NCI-H128 (cell line): ENCODE measurements around the gene PRUNE1.

Source experiments
- DNase-seq: peaks from one replicate; lab custom pipeline; 2025; ENCODE audit not compliant: unreplicated experiment; lab: John Stamatoyannopoulos, UW

Gene PRUNE1

DNA sequence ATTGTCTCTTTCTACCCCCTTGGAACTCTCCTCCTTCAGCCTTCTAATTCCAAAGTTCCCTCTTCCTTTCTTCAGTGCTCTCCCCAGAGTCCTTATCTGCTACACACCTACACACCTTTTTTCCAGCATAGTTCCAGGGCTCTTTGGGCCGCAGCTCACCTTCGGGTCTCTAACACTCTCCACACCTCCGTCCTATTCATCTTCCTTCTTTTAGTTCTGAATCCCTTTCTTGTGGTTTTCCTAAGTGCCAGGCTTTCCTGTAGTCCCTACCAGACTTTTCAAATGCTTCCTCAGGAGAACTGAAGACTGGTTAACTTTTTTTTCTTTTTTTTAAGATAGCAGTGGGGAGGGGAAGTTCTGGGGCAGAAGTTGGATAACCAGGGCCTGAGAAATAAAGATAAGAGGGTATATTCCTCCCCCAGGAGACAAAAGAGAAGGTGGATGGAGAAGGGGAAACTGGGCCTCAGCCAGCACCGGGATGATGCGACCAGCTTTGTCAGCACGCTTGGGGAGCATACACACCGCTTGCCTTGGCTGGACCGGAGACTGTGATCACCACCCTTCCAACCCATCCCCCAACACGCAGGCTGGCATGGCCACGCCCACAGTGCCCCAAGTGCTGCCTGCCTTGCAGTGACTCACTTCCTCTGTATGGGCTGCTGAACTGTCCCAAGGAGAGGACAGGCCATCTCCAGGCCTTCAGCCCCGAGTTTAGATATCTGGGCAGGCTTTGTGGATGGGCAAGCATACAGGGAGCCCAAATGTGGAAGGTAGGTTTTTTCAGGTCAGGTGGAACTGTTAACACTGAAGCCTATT lies 31.2 kb upstream of the PRUNE1 start:
- no peak for DNase-seq

DNA sequence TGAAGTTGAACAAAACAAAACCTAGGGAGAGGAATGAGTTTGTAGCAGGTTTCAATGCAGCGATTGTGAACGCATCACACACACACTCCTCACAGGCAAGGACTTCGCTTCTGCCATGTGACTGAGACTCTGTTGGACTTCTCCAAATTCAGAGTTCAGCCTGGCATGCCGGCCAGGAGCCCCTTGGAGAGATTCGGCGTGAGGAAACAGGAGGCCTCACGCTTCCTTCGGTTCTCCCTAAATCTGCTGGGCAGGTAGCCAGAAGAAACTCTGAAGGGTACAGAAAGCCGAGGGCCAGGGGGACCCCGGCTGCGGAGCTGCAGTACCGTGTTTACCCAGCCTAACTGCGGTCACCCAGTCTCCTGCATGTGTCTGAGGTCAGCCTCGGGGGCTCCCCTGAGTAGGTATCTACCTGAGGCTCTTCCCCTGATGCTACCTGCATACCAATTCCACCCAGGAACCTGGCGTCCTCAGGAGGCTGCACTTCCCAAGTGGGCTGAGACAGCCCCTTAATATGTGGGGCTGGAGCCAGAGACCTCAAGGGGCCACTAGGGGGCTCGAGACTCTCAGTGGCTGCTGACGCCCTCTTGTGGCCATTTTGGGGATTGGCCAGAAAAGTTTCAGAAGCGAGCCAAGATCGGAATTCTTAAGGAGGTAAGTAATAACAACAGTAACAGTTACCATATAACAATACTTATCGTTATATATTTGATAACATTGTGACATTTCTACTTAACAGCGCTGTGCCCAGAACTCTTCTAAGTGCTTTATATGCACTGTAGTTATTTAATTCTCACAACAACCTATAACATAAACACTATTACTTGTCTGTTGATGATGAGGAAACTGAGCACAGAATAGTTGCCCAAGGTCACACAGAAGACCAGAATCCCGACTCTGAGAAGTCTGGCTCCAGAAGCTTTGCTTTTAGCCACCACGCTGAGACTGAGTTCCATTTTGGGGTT lies 28.9 kb upstream of the PRUNE1 start:
- peak; percentile 95 for DNase-seq

DNA sequence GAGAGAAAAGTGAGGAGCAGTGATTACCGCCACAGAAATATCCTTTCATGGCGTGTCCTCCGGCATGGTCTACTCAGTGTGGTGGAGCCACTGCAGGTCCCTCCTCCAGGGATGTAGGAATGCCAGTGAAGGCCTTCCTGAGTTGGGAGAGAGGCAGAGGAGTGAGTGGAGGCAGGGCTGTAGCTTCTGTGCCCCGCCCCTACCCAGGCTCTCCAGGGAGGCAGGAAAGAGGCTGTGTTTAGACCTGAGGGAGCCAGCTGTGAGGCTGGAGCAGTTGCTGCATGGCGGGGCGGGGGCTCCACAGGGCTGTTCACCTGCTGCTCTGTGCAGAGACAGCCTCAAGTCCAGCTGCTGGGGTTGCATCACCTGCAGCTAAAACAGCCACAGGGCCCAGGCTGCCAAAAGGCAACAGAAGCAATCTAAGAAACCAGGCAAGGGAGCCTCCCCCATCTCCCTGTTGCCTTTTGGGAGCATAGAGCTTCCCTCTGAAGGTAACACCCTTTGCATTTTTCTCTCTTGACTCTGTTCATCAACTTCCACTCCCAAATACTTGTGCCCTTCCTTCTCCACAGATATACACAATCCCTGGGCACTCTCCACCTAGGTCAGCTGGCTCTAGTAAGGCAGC lies 27.0 kb upstream of the PRUNE1 start:
- DNase-seq: peak; percentile 65

- DNase-seq: no peak
Measured at GRCh38 chr1:150981805-150982712, 26.2 kb upstream of the PRUNE1 start, which contains the start of gene ANXA9. Gene ANXA9 (plus strand): TSS chr1:150982292. CDS start chr1:150983106, 814 bp downstream.

DNA sequence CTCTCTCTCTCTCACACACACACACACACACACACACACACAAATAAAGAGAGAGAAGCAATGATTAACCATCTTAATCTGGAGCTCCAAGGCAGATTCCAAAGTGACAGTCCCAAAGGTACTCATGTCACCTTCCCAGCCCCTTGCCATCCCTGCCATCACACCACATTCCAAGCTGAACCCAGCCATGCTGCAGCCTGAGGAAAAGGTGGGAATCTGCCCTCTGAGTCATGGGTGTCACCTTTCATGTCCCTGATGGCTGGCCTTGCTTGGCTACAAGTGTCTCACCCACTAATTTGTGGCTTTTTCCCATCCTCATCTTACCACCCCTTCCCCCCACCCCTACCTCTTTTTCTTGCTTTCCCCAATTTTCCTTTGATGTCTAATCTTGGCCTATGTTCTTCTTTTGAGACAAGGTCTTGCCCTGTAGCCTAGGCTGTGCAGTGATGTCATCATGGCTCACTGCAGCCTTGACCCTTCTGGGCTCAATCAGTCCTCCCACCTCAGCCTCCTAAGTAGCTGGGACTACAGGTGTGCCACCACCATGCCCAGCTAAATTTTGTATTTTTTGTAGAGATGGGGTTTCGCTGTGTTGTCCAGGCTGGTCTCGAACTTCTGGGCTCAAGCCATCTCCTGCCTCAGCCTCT lies 22.9 kb upstream of the PRUNE1 start:
- DNase-seq: no peak

- DNase-seq: no peak
Measured at GRCh38 chr1:150987924-150988323, 20.3 kb upstream of the PRUNE1 start.

DNA sequence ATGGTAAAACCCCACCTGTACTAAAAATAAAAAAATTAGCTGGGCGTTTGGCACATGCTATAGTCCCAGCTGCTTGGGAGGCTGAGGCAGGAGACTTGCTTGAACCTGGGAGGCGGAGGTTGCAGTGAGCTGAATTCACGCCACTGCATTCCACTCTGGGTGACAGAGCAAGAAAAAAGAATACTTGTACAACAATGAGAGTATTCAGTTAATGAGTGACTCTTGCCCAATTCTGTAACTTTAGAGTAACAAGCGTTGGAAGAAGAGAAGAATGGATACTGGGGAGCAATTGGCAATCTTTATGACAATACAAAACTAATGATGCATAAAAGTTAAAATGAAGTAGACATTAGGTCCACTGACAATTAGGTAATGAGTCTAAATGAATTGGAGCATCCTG lies 15.6 kb upstream of the PRUNE1 start:
- no peak for DNase-seq

DNA sequence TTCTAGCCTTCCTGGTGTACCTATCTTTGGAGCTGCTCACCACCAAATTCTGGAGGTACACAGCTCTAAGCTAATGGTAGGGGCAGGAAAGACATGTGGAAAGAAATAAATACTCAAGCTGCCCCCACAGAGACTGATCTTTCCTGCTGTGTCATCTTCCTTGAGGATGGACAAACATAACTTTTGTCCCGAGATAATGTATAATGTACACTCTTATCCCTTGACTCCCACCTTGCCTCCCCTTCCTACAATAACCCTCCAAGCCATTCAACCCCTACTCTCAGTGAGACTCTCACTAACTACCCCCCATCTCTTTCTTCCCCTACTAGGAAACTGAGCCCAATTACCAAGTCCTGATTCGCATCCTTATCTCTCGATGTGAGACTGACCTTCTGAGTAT lies 14.0 kb upstream of the PRUNE1 start:
- no peak for DNase-seq

- DNase-seq: no peak
Measured at GRCh38 chr1:150995460-150995859, 12.8 kb upstream of the PRUNE1 start.

DNA sequence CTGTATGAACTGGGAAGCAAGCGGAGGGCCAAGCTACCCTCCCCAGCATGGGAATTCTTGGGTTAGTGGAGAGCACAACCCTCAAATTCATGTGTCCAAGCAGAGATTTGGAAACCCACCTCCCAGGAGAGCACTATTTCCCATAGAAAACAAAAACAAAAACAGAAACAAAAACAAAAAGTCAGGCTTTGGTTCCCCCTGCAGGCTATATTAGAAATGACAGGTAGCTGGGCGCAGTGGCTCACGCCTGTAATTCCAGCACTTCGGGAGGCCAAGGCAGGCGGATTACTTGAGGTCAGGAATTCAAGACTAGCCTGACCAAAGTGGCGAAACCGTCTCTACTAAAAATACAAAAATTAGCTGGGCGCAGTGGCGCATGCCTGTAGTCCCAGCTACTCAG lies 12.4 kb upstream of the PRUNE1 start:
- peak; percentile 21 for DNase-seq

GRCh38 chr1:150997126-150997872 lies 10.9 kb upstream of the PRUNE1 start:
- no peak for DNase-seq

- no peak for DNase-seq
Measured at GRCh38 chr1:150997949-150998348, 10.3 kb upstream of the PRUNE1 start.

GRCh38 chr1:150999051-150999674 lies 9.1 kb upstream of the PRUNE1 start:
- DNase-seq: no peak

GRCh38 chr1:150999926-151000325 lies 8.3 kb upstream of the PRUNE1 start:
- no peak for DNase-seq

DNA sequence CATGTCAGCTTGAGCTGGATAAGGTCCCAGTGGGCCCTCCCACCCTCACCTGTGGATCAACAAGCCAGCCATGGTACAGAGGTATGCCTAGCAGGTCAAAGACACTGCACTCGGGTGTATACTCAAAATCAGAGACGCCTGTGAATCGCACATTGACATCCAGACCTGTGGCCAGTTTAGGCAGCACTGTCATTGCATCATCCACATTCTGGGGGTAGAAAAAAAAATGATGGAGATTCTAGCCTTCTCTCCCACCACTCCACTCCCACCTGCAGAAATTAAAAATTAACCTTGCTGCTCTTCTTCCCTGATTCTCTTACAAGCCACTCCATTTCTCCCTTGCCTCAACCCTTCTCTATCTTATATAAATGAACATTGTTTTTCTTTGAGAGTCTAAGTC lies 7.8 kb upstream of the PRUNE1 start:
- DNase-seq: no peak

DNA sequence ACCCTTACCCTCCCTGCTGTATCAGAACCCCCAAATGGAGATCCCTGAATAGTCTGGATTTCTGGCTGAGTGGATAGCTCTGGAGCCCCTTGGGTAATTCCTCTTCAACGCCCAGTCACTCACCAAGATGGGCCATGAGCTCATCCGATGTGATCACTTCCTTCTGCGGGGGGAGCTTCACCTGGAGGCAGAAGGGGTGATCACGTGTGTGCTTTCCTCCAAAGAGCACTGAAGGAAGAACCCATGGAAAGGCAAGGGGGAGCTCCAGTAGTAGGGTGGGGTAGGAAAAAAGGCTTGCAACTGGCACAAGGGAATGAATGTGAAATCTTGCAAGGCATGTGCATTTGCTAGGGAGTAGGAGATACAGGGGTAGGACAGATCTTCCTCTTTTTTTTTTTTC lies 6.6 kb upstream of the PRUNE1 start:
- no peak for DNase-seq

GRCh38 chr1:151002051-151002450 lies 6.2 kb upstream of the PRUNE1 start:
- no peak for DNase-seq

DNA sequence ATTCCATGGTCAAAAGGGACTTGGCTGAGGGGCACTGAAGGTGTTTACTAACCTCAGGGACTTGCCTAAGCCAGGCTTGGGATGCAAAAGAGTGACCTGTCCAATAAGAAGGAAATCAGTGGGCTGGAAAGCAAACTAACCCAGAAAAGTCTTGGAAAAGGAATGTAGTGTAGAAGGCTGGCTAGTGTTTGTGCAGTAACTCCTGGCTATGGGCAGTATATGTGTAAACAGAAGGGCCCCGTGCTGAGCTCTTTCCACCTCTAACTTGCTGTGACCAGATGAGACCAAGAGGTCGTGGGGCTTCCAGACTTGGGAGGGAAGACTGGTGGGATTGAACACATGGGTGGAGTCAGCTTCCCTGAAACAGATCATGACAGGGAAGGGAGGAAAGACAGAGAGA lies 5.6 kb upstream of the PRUNE1 start:
- DNase-seq: no peak

DNA sequence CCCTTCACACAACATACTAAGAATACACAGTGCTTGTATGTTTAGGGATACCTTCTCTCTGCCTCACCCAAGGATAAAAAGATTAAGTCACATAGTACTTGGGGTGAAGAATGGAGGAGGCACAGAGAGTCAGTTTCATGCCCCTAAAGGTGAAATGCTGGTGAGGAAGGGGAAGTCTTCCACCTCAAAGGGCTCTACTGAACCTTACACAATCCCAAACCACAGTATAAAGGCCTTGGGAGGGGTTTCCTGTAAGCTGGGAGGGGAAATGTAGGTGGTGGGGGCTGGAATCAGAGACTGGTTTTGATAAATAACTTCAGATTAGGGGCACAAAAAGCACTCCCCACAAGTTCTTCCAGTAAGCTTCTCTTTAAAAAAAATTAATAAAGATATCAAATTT lies 5.1 kb upstream of the PRUNE1 start:
- no peak for DNase-seq
